ENCODE data around the gene APBB2.

- TF ChIP-seq, protein P1, sequence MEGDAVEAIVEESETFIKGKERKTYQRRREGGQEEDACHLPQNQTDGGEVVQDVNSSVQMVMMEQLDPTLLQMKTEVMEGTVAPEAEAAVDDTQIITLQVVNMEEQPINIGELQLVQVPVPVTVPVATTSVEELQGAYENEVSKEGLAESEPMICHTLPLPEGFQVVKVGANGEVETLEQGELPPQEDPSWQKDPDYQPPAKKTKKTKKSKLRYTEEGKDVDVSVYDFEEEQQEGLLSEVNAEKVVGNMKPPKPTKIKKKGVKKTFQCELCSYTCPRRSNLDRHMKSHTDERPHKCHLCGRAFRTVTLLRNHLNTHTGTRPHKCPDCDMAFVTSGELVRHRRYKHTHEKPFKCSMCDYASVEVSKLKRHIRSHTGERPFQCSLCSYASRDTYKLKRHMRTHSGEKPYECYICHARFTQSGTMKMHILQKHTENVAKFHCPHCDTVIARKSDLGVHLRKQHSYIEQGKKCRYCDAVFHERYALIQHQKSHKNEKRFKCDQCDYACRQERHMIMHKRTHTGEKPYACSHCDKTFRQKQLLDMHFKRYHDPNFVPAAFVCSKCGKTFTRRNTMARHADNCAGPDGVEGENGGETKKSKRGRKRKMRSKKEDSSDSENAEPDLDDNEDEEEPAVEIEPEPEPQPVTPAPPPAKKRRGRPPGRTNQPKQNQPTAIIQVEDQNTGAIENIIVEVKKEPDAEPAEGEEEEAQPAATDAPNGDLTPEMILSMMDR (IDR thresholded peaks at IDR 0.05), result no peak
- no peak for TF ChIP-seq POLR2A (IDR thresholded peaks at IDR 0.05)
Measured at GRCh38 chr4:41121906-41122305, 92.4 kb downstream of the APBB2 start.

All from tibial nerve (tissue), 3 donors.